ENCODE data around the gene KRTAP4-5. TPM values are rescaled to one million over a fixed set of nuclear protein-coding genes. Genes with fewer than 3 reads are reported as not detected.
"Not testable (repeated sequence)": the region's sequence is repeated elsewhere in the genome, so short reads cannot be mapped to it uniquely, and the experiment has no call there.

The KRTAP4-5 gene
- total RNA-seq, 2 experiments from 2014 or later = not detected

DNA sequence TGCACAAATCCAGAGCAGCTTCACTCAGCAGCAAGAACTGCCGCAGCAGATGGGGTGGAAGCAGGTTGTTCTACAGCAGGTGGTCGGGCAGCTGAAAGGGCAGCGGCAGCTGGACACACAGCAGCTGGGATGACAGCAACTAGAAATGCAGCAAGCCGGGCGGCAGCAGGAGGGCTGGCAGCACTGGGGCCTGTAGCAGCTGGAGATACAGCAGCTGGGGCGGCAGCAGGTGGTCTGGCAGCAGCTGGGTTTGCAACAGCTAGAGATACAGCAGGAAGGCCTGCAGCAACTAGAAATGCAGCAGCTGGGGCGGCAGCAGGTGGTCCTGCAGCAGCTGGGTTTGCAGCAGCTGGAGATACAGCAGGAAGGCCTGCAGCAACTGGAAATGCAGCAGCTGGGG, 17.9 kb upstream of the KRTAP4-5 start:
- no peak overlapping the region for H3K4me3 Mint-ChIP-seq
- no peaks in the 10 kb centered on the region for H3K4me1 Mint-ChIP-seq
- POLR2A ChIA-PET = no interaction called here
- peaks cover 2% of the 10 kb centered on the region for H3K27me3 Mint-ChIP-seq
- no peak for DNase-seq
- H3K9me3 Mint-ChIP-seq = no peaks in the 10 kb centered on the region
- CTCF ChIA-PET = no interaction called here
- no peak overlapping the region for H3K27ac Mint-ChIP-seq
- no peaks in the 10 kb centered on the region for H3K36me3 Mint-ChIP-seq (ENCODE audit: low read depth)

DNA sequence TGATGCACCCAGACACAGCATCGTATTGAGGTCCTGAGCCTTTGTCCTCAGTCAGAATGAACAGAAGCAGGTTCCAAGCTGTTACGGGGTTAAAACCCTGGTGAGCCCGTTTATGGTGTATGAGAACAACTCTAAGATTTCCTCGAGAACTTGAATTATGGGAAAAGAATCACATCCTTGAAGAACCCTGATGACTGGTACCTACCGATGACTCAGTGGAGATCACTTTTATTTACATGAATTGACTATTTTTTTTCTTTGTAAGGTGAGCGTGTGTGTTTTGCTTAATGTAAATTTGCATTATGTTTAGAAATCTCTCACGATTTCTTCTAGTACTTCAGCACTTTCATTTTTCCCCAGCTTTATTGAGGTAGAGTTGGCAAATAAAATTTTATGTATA, 14.2 kb upstream of the KRTAP4-5 start:
- no peaks in the 10 kb centered on the region for H3K9me3 Mint-ChIP-seq
- CTCF ChIA-PET = no interaction called here
- H3K4me1 Mint-ChIP-seq = no peaks in the 10 kb centered on the region

DNA sequence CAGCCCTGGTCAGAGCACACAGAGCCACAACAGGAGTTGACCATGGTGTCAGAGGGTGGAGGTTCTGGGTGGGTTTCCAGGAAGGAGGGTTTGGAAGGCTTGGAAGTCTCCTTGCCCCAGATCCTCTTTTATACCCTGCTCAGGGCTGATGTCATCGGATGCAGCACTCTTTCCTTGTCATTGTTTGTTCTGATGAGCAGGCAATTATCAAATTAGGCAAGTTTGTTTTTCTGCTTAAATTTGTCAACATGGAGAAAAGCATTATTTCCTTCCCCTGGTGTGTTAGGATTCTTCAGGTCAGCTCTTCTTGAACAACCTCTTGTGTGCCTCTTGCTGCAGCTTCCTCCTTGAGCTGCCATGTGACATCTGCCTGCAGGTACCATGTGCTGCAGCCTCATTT, 11.0 kb upstream of the KRTAP4-5 start, which contains the start of gene KRTAP4-4:
Gene KRTAP4-4 (minus strand): TSS at position 101 of the 400 bp plus-strand sequence. CDS start 57 bp downstream, at position 44.
- no peaks in the 10 kb centered on the region for H3K4me1 Mint-ChIP-seq
- no peaks in the 10 kb centered on the region for H3K9me3 Mint-ChIP-seq
- no peak within 1 kb of the TSS for H3K4me3 Mint-ChIP-seq
- no peak for DNase-seq
- H3K27ac Mint-ChIP-seq = no peak within 1 kb of the TSS
- H3K36me3 Mint-ChIP-seq (ENCODE audit: low read depth) = no peaks in the 10 kb centered on the region
- ChIA-PET CTCF (no interaction called here), POLR2A (no interaction called here)
- H3K27me3 Mint-ChIP-seq = peaks cover 7% of the 10 kb centered on the region

More for the DNA sequence above, 14.2 kb upstream of the KRTAP4-5 start:
- H3K4me3 Mint-ChIP-seq = no peak overlapping the region
- H3K27ac Mint-ChIP-seq = no peak overlapping the region
- H3K27me3 Mint-ChIP-seq = no peaks in the 10 kb centered on the region
- POLR2A ChIA-PET = no interaction called here
- H3K36me3 Mint-ChIP-seq (ENCODE audit: low read depth) = no peaks in the 10 kb centered on the region
- no peak for DNase-seq

DNA sequence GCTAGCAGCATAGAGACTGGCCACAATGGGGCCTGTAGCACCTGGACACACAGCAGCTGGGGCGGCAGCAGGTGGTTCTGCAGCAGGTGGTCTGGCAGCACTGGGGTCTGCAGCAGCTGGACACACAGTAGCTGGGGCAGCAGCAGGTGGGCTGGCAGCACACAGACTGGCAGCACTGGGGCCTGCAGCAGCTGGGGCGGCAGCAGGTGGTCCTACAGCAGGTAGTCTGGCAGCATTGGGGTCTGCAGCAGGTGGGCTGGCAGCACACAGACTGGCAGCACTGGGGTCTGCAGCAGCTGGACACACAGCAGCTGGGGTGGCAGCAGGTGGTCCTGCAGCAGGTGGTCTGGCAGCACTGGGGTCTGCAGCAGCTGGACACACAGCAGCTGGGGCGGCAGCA, 10.6 kb upstream of the KRTAP4-5 start:
- POLR2A ChIA-PET; DNase-seq; H3K36me3 Mint-ChIP-seq (ENCODE audit: low read depth); CTCF ChIA-PET; H3K9me3 Mint-ChIP-seq; H3K4me3 Mint-ChIP-seq; H3K4me1 Mint-ChIP-seq; H3K27me3 Mint-ChIP-seq; H3K27ac Mint-ChIP-seq: not testable (repeated sequence)

DNA sequence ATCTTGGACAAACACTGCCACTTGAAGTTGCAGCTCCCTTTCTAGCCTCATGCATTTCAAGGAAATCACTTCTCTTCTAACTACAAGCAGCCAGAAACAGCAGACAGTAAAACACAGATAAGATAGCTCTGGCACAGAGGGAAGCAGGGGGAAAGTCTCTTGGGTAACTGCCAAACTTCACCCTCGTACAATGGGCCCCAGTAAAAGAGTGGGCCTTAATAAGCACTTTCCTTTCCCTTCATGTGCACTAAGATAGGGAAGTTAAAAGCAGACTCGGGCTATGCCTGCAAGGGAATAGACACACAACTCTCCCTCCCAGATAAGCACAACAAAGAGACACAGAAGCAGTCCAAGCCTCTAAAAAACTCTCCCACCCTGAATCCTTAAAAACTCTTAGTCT, 4.2 kb upstream of the KRTAP4-5 start:
- no peak for DNase-seq
- H3K27me3 Mint-ChIP-seq = peaks cover 10% of the 10 kb centered on the region
- ChIA-PET CTCF (no interaction called here), POLR2A (no interaction called here)
- H3K36me3 Mint-ChIP-seq (ENCODE audit: low read depth) = no peaks in the 10 kb centered on the region
- no peak overlapping the region for H3K27ac Mint-ChIP-seq
- no peaks in the 10 kb centered on the region for H3K9me3 Mint-ChIP-seq
- H3K4me3 Mint-ChIP-seq = no peak overlapping the region
- H3K4me1 Mint-ChIP-seq = no peaks in the 10 kb centered on the region

DNA sequence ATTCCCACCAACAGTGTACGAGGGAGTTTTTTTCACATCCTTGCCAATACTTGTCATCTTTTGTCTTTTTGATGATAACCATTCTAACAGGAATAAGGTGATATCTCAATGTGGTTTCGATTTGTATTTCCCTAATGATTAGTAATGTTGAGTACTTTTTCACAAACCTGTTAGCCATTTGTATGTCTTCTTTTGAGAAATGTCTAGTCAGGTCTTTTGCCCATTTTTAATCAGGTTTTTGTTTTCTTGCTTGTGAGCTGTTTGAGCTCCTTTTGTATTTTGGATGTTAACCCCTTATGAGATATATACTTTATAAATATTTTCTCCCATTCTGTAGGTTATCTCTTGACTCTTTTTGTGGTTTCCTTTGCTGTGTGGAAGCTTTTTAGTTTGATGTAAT, 1.9 kb upstream of the KRTAP4-5 start:
- no peak for DNase-seq
- Mint-ChIP-seq H3K36me3 (ENCODE audit: low read depth) (no peaks in the 10 kb centered on the region), H3K27me3 (peaks cover 8% of the 10 kb centered on the region), H3K4me1 (no peaks in the 10 kb centered on the region), H3K9me3 (no peaks in the 10 kb centered on the region), H3K27ac (no peak overlapping the region), H3K4me3 (no peak overlapping the region)
- ChIA-PET CTCF (no interaction called here), POLR2A (no interaction called here)

DNA sequence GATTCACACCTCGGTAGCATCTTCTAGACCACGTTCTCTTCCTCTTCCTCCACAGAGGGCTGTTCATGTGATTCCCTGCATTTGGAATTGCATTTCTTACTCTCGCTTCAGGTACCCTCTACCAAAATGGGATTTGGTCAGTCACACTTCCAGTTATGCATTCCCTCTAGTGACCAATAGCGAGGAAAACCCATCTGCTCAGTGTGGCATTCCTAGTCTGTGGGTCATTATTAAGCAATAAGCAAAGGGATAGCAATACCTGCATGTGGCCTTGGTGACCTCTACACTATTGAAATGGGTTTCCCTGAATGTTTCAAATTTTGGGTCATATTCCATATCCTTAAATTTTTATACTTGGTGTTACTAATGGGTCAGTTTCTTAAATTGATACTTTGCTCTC, 401 bp upstream of the KRTAP4-5 start:
- no peaks in the 10 kb centered on the region for H3K9me3 Mint-ChIP-seq
- no peak for DNase-seq
- H3K36me3 Mint-ChIP-seq (ENCODE audit: low read depth) = no peaks in the 10 kb centered on the region
- H3K27me3 Mint-ChIP-seq = peaks cover 3% of the 10 kb centered on the region
- H3K27ac Mint-ChIP-seq = no peak overlapping the region
- ChIA-PET CTCF (no interaction called here), POLR2A (no interaction called here)
- H3K4me1 Mint-ChIP-seq = no peaks in the 10 kb centered on the region
- H3K4me3 Mint-ChIP-seq = no peak overlapping the region

DNA sequence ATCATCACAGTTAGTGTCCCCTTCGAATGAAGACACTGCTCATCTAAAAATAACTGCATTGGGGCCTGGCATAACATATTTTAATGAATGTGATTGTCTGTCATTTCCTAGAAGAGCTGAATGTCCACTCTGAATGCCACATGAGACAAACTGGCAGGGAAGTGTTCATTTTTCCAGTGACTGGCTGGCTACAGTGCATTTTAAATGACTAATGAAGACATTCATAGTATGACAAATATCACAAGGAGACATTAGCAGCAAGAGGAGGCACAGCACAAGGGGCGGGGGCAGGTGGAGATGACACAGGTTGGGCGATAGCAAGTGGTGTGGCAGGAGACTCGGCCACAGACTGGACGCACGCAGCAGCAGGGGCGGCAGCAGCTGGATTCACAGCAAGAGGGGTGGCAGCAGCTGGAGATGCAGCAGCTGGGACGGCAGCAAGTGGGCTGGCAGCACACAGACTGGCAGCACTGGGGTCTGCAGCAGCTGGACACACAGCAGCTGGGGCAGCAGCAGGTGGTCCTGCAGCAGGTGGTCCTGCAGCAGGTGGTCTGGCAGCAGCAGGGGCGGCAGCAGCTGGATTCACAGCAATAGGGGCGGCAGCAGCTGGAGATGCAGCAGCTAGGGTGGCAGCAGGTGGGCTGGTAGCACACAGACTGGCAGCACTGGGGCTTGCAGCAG, 514 bp downstream of the KRTAP4-5 start:
- CTCF ChIA-PET, H3K4me1 Mint-ChIP-seq, H3K9me3 Mint-ChIP-seq: not testable (repeated sequence)

DNA sequence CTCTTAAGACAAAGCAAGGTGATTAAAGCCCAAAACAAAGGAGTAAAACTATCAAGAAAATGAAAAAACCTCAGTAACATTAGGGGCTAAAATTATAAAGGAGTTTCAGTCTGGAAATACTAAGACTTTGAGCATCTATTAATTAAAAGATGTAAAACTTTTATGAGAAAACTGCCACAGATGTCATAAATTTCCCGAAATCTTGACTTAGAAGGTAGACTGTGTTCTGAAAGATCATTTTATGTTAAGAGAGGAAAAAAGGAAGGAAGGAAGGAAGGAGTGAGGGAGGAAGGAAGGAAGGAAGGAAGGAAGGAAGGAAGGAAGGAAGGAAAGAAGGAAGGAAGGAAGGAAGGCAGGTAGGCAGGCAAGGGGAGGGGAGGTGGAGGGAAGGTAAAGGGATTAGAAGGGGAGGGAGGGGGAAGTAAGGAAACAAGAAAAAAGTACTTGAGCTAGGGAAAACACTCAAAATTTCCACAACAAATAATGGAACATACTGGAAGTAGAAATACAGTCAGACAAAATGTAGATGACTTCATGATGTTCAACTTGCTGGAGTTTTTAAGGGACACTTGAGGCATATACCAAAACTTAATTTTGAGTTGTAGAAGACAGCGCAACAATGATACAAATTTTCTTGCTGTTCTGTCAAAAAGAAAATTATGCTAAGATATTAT, 2.0 kb downstream of the KRTAP4-5 start:
- no peak overlapping the region for H3K4me3 Mint-ChIP-seq
- no peaks in the 10 kb centered on the region for H3K36me3 Mint-ChIP-seq (ENCODE audit: low read depth)
- no peak for DNase-seq
- H3K4me1 Mint-ChIP-seq = no peaks in the 10 kb centered on the region
- peaks cover 5% of the 10 kb centered on the region for H3K9me3 Mint-ChIP-seq
- ChIA-PET CTCF (interaction anchor here (1.0 kb wide), 1 partner anchor 11 kb away, joined by 3 read pairs; no protein-coding TSS in a partner anchor), POLR2A (no interaction called here)
- no peak overlapping the region for H3K27ac Mint-ChIP-seq
- no peaks in the 10 kb centered on the region for H3K27me3 Mint-ChIP-seq

More for the DNA sequence above, 514 bp downstream of the KRTAP4-5 start:
- H3K27me3 Mint-ChIP-seq; H3K4me3 Mint-ChIP-seq; POLR2A ChIA-PET; H3K36me3 Mint-ChIP-seq (ENCODE audit: low read depth); DNase-seq; H3K27ac Mint-ChIP-seq: not testable (repeated sequence)

DNA sequence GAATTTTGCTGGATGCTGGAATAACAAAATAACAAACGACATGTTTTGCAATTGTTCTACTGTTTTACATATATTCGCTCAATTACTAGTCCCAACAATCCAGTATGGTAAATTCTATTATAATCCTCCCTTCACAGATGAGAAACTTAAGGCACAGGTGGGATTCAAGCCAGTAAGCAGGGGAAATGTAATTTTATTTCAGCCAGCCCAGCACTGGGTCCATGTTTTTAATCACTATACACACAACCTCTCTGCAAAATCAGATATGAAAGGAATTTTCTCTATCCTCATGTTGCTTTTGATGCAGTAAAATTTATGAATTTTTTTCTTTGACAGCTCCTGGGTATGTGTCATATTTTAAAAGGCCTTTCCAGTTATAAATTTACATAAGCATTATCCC, 4.4 kb downstream of the KRTAP4-5 start:
- H3K4me3 Mint-ChIP-seq = no peak overlapping the region
- no peak for DNase-seq
- H3K36me3 Mint-ChIP-seq (ENCODE audit: low read depth) = no peaks in the 10 kb centered on the region
- H3K9me3 Mint-ChIP-seq = peaks cover 10% of the 10 kb centered on the region
- POLR2A ChIA-PET = no interaction called here
- CTCF ChIA-PET = no interaction called here
- H3K27me3 Mint-ChIP-seq = no peaks in the 10 kb centered on the region
- no peaks in the 10 kb centered on the region for H3K4me1 Mint-ChIP-seq
- no peak overlapping the region for H3K27ac Mint-ChIP-seq

DNA sequence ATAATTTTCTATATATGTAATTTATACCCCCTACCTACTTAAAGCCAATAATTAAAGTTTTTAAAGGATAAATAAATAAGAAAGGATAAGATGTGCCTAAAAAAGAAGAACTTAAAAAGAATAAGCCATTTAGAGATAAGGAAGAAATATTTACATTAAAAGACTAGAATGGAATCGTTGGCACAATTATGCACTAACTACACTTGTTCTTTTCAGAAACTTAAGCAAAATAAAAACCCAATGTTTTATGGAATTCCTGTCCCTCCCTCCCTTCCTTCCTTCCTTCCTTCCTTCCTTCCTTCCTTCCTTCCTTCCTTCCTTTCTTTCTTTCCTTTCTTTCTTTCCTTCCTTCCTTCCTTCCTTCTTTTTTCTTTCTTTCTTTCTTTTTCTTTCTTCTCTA, 4.8 kb downstream of the KRTAP4-5 start:
- ChIA-PET POLR2A (no interaction called here), CTCF (no interaction called here)
- Mint-ChIP-seq H3K9me3 (peaks cover 10% of the 10 kb centered on the region), H3K27me3 (no peaks in the 10 kb centered on the region), H3K4me1 (no peaks in the 10 kb centered on the region), H3K4me3 (no peak overlapping the region), H3K27ac (no peak overlapping the region), H3K36me3 (ENCODE audit: low read depth) (no peaks in the 10 kb centered on the region)
- no peak for DNase-seq

DNA sequence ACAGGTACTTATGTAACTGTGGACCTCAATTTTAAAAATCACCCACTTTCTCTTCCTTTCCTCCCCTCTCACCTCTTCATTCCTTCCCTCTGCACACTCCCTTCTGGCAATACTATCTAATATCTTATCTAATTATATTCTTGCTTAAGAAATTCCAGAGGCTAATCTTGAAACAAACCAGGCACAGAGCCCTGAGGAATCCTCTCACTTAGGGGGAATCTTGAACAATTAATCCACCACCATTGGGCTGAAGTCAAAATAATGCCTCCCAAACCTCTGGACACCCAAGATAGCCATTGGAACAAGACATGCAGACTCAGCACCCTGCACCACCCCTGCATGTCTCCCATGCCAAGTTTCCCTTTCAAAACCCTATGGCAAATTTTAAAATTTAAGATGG, 8.3 kb downstream of the KRTAP4-5 start:
- Mint-ChIP-seq H3K27me3 (peaks cover 2% of the 10 kb centered on the region), H3K4me3 (no peak overlapping the region), H3K36me3 (ENCODE audit: low read depth) (peaks cover 3% of the 10 kb centered on the region), H3K27ac (no peak overlapping the region), H3K9me3 (peaks cover 15% of the 10 kb centered on the region), H3K4me1 (no peaks in the 10 kb centered on the region)
- CTCF ChIA-PET = no interaction called here
- POLR2A ChIA-PET = no interaction called here
- no peak for DNase-seq

DNA sequence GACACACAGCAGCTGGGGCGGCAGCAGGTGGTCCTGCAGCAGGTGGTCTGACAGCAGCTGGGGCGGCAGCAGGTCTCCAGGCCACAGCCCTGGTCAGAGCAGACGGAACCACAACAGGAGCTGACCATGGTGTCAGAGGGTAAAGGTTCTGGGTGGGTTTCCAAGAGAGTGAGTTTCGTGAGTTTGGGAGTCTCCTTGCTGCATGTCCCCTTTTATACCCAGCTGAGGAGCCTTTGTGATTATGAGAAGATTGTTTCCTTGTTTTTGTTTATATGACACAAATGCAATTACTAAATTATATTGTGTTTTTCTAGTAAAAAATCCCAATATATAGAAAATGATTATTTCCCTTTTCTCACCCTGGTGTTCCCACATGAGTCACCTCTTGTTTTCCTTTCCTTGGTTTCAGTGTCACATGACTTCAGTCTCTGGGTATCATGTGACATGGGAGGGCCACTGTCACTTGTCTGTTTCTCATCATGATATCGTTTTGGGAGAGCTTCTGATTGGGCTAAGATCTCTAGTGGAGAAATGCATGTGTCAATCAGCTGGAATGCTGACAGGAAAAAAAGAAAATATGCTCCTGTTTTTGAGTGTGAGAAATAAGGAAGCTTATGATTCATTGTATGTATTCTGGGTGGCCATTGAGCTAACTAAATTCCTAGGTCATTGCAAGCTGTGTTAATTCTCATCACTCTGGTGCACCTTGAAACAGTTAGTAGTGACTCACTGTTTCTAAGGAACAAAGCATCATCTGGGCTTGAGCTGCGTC, 9.1 kb downstream of the KRTAP4-5 start, which contains the start of gene KRTAP4-6:
Gene KRTAP4-6 (minus strand): TSS at position 185 of the 772 bp plus-strand sequence. CDS start 57 bp downstream, at position 128.
- no peak for DNase-seq
- H3K27ac Mint-ChIP-seq = no peak within 1 kb of the TSS
- peaks cover 2% of the 10 kb centered on the region for H3K27me3 Mint-ChIP-seq
- H3K36me3 Mint-ChIP-seq (ENCODE audit: low read depth) = peaks cover 3% of the 10 kb centered on the region
- ChIA-PET CTCF (no interaction called here), POLR2A (no interaction called here)
- peaks cover 15% of the 10 kb centered on the region for H3K9me3 Mint-ChIP-seq
- H3K4me3 Mint-ChIP-seq = no peak within 1 kb of the TSS
- no peaks in the 10 kb centered on the region for H3K4me1 Mint-ChIP-seq
